Mucosa of descending colon (tissue), 3 donors: Measurements from ENCODE around the gene DTYMK. TPM values are rescaled to one million over a fixed set of nuclear protein-coding genes. Genes with fewer than 3 reads are reported as not detected.

Experiments
- ATAC-seq: fragments of 200-7000 bp; cut with Tn5 transposase; one replicate; pipeline ENCODE4 v1.9.1; 2020; ENCODE audit warnings: mild to moderate bottlenecking, moderate library complexity
- DNase-seq, 3 donors: peaks; one replicate each; pipeline ENCODE4 v3.0.0-alpha.2; 2020
- H3K36me3 ChIP-seq: fragments of 200-600 bp; one replicate; pipeline ENCODE4 v1.8.0; 2021; ENCODE audit warnings: low read depth, mild to moderate bottlenecking
- H3K4me1 ChIP-seq: fragments of 200-600 bp; one replicate; pipeline ENCODE4 v1.8.0; 2021; ENCODE audit warnings: low read depth, mild to moderate bottlenecking
- H3K4me3 ChIP-seq: fragments of 200-600 bp; one replicate; pipeline ENCODE4 v1.8.0; 2021; ENCODE audit warnings: mild to moderate bottlenecking
- H3K9me3 ChIP-seq: fragments of 200-600 bp; one replicate; pipeline ENCODE4 v1.8.0; 2021; ENCODE audit warnings: mild to moderate bottlenecking
- CTCF ChIP-seq: fragments of 200-600 bp; IDR thresholded peaks from one replicate; pipeline ENCODE4 v1.8.0; 2022; ENCODE audit warnings: antibody characterized with exemption, mild to moderate bottlenecking
- intact Hi-C, 2 donors: fragments of 100-400 bp; cut with DNase I in 1 of 2; cut with micrococcal nuclease in 1 of 2; formaldehyde crosslinking; loops; one replicate each; pipeline versions ENCODE4 v1.11.0 to v1.11.1; 2022; cut with DNase I, micrococcal nuclease
- total RNA-seq, 3 donors: library from RNA; stranded (reverse); fragmentation: NEBNext Ultra II Directional in 2 of 3; extraction: Animal tissue kit (Norgen Biotek cat#: 25700) in 2 of 3; gene quantifications; one replicate each; pipeline versions ENCODE4 v1.2.1 to v1.2.4, GENCODE V29; 2021 to 2023
- donor health status: DM: no; HTN: no; CAD: no; lungs with moderate emphysema.
- donor health status: DM: no; HTN: no; CAD: no.
- donor health status: DM: no; HTN: yes; CAD: no.

The DTYMK gene
- total RNA-seq, 3 donors from 2014 or later = 17.9 to 31.0 (median 19.7) TPM

GRCh38 chr2:241678784-241679540 is 7.7 kb downstream of the DTYMK start:
- H3K9me3 ChIP-seq = no peaks in the 10 kb centered on the region
- TF ChIP-seq CTCF = no peak
- no peak for ATAC-seq
- no peak for DNase-seq
- H3K4me3 ChIP-seq = no peak overlapping the region
- no peaks in the 10 kb centered on the region for H3K36me3 ChIP-seq
- no peaks in the 10 kb centered on the region for H3K4me1 ChIP-seq
- intact Hi-C loops = no loop called here

- no peak for DNase-seq
- no peak for TF ChIP-seq CTCF
- Histone ChIP-seq H3K4me1 (no peaks in the 10 kb centered on the region), H3K36me3 (no peaks in the 10 kb centered on the region), H3K4me3 (no peak overlapping the region), H3K9me3 (no peaks in the 10 kb centered on the region)
- intact Hi-C loops = no loop called here
- ATAC-seq = no peak
These were observed 8.3 kb downstream of the DTYMK start for GRCh38 chr2:241678307-241678706.

- no peak for TF ChIP-seq CTCF
- Histone ChIP-seq H3K4me3 (no peak overlapping the region), H3K9me3 (no peaks in the 10 kb centered on the region), H3K36me3 (no peaks in the 10 kb centered on the region), H3K4me1 (no peaks in the 10 kb centered on the region)
- intact Hi-C loops = no loop called here
- no peak for ATAC-seq
- no peak for DNase-seq
These were observed 9.2 kb downstream of the DTYMK start for GRCh38 chr2:241677392-241677791.

GRCh38 chr2:241676665-241677064 is 9.9 kb downstream of the DTYMK start:
- intact Hi-C loops = no loop called here
- no peaks in the 10 kb centered on the region for H3K36me3 ChIP-seq
- DNase-seq = no peak
- H3K4me3 ChIP-seq = no peak overlapping the region
- ATAC-seq = no peak
- H3K9me3 ChIP-seq = no peaks in the 10 kb centered on the region
- no peak for TF ChIP-seq CTCF
- H3K4me1 ChIP-seq = no peaks in the 10 kb centered on the region

GRCh38 chr2:241675885-241676284 is 10.7 kb downstream of the DTYMK start:
- no peak for DNase-seq
- no peak for ATAC-seq
- intact Hi-C loops = no loop called here
- no peaks in the 10 kb centered on the region for H3K4me1 ChIP-seq
- no peaks in the 10 kb centered on the region for H3K36me3 ChIP-seq
- H3K4me3 ChIP-seq = no peak overlapping the region
- H3K9me3 ChIP-seq = no peaks in the 10 kb centered on the region
- TF ChIP-seq CTCF = no peak
